ENCODE results near the gene KLHDC3. TPM values are rescaled to one million over a fixed set of nuclear protein-coding genes. Genes with fewer than 3 reads are reported as not detected.

KLHDC3 gene
- total and polyA plus RNA-seq, 9 of the 15 experiments (the other 6 are each of a cell fraction or from before 2014, with no cell fraction given) = 4.5 to 171 (median 107) TPM

DNA sequence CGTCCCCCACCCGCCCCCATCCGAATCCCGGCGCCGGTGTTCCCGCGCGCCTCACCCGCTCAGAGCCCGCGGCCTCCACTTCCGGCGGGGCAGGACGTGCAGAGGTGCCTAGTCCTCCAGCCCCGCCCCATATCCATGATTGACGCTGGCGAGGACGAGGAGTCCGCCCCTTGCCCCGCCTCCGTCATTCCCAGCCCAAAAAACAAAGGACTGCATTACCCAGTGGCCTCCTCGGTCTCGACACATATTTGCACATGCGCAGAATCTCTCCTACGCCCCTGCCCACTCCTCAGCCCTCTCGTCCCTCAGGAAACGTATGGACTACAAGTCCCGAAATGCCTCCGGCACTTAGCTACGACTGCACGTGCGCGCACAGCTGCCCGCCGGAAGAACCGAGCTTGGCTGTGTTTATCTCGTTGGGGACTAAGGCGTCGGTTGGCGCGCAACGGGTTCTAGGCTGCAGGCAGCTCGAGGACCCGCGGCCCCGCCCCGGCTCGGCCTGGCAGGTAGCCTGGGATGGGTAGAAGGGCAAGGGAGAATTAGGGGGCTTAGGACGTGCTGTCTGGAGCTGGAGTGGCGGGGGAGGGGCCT is at the start of gene KLHDC3, which contains the start of gene MEA1 (continued):
- TF ChIP-seq, protein P1, sequence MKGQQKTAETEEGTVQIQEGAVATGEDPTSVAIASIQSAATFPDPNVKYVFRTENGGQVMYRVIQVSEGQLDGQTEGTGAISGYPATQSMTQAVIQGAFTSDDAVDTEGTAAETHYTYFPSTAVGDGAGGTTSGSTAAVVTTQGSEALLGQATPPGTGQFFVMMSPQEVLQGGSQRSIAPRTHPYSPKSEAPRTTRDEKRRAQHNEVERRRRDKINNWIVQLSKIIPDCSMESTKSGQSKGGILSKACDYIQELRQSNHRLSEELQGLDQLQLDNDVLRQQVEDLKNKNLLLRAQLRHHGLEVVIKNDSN (CRISPR knock-in tag; IDR thresholded peaks at IDR 0.05) = peak; percentile 95
- TF ChIP-seq STAT5B (CRISPR knock-in tag; IDR thresholded peaks at IDR 0.05) (no peak), PHF8 (IDR thresholded peaks at IDR 0.05; ENCODE audit: borderline replicate concordance, low read length) (peak; percentile 58; the same call in 1 of the 2 replicates), ATF1 (CRISPR knock-in tag; IDR thresholded peaks at IDR 0.05) (no peak), ATF1 (tag; IDR thresholded peaks at IDR 0.05) (peak; percentile 94), NCOA1 (IDR thresholded peaks at IDR 0.05; ENCODE audit: low read depth) (no peak), CREM (IDR thresholded peaks at IDR 0.05; ENCODE audit: low read depth) (peak; percentile 96), BHLHE40 (IDR thresholded peaks at IDR 0.05; ENCODE audit: low read length) (peak; percentile 100), MCM5 (IDR thresholded peaks at IDR 0.05; ENCODE audit: low read depth) (no peak), ZKSCAN1 (IDR thresholded peaks at IDR 0.05; ENCODE audit: low read depth, low read length) (no peak), U2AF1 (optimal IDR thresholded peaks at IDR 0.05; ENCODE audit: low read depth, low read length) (no peak), GATAD2B (IDR thresholded peaks at IDR 0.05; ENCODE audit: borderline replicate concordance) (no peak), NFIC (IDR thresholded peaks at IDR 0.05) (peak; percentile 69), KDM5B (IDR thresholded peaks at IDR 0.05; ENCODE audit: insufficient replicate concordance, low read depth, low read length) (peak; percentile 58)
- TF ChIP-seq, protein P2, sequence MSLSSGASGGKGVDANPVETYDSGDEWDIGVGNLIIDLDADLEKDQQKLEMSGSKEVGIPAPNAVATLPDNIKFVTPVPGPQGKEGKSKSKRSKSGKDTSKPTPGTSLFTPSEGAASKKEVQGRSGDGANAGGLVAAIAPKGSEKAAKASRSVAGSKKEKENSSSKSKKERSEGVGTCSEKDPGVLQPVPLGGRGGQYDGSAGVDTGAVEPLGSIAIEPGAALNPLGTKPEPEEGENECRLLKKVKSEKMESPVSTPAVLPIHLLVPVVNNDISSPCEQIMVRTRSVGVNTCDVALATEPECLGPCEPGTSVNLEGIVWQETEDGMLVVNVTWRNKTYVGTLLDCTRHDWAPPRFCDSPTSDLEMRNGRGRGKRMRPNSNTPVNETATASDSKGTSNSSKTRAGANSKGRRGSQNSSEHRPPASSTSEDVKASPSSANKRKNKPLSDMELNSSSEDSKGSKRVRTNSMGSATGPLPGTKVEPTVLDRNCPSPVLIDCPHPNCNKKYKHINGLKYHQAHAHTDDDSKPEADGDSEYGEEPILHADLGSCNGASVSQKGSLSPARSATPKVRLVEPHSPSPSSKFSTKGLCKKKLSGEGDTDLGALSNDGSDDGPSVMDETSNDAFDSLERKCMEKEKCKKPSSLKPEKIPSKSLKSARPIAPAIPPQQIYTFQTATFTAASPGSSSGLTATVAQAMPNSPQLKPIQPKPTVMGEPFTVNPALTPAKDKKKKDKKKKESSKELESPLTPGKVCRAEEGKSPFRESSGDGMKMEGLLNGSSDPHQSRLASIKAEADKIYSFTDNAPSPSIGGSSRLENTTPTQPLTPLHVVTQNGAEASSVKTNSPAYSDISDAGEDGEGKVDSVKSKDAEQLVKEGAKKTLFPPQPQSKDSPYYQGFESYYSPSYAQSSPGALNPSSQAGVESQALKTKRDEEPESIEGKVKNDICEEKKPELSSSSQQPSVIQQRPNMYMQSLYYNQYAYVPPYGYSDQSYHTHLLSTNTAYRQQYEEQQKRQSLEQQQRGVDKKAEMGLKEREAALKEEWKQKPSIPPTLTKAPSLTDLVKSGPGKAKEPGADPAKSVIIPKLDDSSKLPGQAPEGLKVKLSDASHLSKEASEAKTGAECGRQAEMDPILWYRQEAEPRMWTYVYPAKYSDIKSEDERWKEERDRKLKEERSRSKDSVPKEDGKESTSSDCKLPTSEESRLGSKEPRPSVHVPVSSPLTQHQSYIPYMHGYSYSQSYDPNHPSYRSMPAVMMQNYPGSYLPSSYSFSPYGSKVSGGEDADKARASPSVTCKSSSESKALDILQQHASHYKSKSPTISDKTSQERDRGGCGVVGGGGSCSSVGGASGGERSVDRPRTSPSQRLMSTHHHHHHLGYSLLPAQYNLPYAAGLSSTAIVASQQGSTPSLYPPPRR (CRISPR knock-in tag; IDR thresholded peaks at IDR 0.05; ENCODE audit: borderline replicate concordance) = 0 out of 2 replicates have a peak, but pooled peaks have one; percentile 21
- TF ChIP-seq, protein P3, sequence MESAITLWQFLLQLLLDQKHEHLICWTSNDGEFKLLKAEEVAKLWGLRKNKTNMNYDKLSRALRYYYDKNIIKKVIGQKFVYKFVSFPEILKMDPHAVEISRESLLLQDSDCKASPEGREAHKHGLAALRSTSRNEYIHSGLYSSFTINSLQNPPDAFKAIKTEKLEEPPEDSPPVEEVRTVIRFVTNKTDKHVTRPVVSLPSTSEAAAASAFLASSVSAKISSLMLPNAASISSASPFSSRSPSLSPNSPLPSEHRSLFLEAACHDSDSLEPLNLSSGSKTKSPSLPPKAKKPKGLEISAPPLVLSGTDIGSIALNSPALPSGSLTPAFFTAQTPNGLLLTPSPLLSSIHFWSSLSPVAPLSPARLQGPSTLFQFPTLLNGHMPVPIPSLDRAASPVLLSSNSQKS (CRISPR knock-in tag; IDR thresholded peaks at IDR 0.05) = no peak
- TF ChIP-seq, protein P4, sequence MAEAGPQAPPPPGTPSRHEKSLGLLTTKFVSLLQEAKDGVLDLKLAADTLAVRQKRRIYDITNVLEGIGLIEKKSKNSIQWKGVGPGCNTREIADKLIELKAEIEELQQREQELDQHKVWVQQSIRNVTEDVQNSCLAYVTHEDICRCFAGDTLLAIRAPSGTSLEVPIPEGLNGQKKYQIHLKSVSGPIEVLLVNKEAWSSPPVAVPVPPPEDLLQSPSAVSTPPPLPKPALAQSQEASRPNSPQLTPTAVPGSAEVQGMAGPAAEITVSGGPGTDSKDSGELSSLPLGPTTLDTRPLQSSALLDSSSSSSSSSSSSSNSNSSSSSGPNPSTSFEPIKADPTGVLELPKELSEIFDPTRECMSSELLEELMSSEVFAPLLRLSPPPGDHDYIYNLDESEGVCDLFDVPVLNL (CRISPR knock-in tag; IDR thresholded peaks at IDR 0.05; ENCODE audit: low read depth) = peak; percentile 43; the same call in 1 of the 2 replicates
- TF ChIP-seq, protein P5, sequence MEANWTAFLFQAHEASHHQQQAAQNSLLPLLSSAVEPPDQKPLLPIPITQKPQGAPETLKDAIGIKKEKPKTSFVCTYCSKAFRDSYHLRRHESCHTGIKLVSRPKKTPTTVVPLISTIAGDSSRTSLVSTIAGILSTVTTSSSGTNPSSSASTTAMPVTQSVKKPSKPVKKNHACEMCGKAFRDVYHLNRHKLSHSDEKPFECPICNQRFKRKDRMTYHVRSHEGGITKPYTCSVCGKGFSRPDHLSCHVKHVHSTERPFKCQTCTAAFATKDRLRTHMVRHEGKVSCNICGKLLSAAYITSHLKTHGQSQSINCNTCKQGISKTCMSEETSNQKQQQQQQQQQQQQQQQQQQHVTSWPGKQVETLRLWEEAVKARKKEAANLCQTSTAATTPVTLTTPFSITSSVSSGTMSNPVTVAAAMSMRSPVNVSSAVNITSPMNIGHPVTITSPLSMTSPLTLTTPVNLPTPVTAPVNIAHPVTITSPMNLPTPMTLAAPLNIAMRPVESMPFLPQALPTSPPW (CRISPR knock-in tag; IDR thresholded peaks at IDR 0.05) = peak; percentile 79
- TF ChIP-seq, protein P6, sequence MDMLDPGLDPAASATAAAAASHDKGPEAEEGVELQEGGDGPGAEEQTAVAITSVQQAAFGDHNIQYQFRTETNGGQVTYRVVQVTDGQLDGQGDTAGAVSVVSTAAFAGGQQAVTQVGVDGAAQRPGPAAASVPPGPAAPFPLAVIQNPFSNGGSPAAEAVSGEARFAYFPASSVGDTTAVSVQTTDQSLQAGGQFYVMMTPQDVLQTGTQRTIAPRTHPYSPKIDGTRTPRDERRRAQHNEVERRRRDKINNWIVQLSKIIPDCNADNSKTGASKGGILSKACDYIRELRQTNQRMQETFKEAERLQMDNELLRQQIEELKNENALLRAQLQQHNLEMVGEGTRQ (CRISPR knock-in tag; IDR thresholded peaks at IDR 0.05) = peak; percentile 83
